Measurements from ENCODE around the gene FCN1.

FCN1 gene

GRCh38 chr9:134912126-134912840 lies 5.4 kb downstream of the FCN1 start:
- Histone ChIP-seq H3K27me3 (ENCODE audit: insufficient read depth, low read length, poor library complexity, severe bottlenecking) (no peaks in the 10 kb centered on the region), H3K4me2 (ENCODE audit: low read depth, low read length, poor library complexity, severe bottlenecking) (no peak overlapping the region), H3K36me3 (ENCODE audit: insufficient read depth, low read length) (no peaks in the 10 kb centered on the region), H3K9me2 (replicated peaks; ENCODE audit: low read depth, low read length) (no peaks in the 10 kb centered on the region), H3K9me3 (ENCODE audit: insufficient read depth, low read depth, low read length) (0 out of 2 replicates have a peak, but pooled peaks cover 5% of the 10 kb centered on the region), H2AFZ (ENCODE audit: low read length) (no peak overlapping the region), H3K4me3 (ENCODE audit: low read length, poor library complexity, severe bottlenecking) (no peak overlapping the region), H3K79me2 (ENCODE audit: insufficient read depth, low read length) (no peaks in the 10 kb centered on the region), H4K20me1 (ENCODE audit: insufficient read depth, low read length, poor library complexity, severe bottlenecking) (no peaks in the 10 kb centered on the region), H3K9ac (ENCODE audit: low read depth, low read length, poor library complexity, severe bottlenecking) (no peak overlapping the region), H3F3A (ENCODE audit: low read depth) (no peaks in the 10 kb centered on the region), H3K4me1 (ENCODE audit: insufficient read depth, low read length, poor library complexity, severe bottlenecking) (no peaks in the 10 kb centered on the region)
- no peak for TF ChIP-seq CTCF (conservative IDR thresholded peaks at IDR 0.05; ENCODE audit: low read length)
- no peak for TF ChIP-seq EZH2phosphoT487 (IDR thresholded peaks at IDR 0.05; ENCODE audit: borderline replicate concordance)

- Histone ChIP-seq H3K4me2 (ENCODE audit: low read depth, low read length, poor library complexity, severe bottlenecking) (no peak overlapping the region), H3K27me3 (ENCODE audit: insufficient read depth, low read length, poor library complexity, severe bottlenecking) (no peaks in the 10 kb centered on the region), H3K9me3 (ENCODE audit: insufficient read depth, low read depth, low read length) (no peaks in the 10 kb centered on the region), H3K79me2 (ENCODE audit: insufficient read depth, low read length) (no peaks in the 10 kb centered on the region), H3K4me3 (ENCODE audit: low read length, poor library complexity, severe bottlenecking) (no peak overlapping the region), H3K9ac (ENCODE audit: low read depth, low read length, poor library complexity, severe bottlenecking) (no peak overlapping the region), H3K36me3 (ENCODE audit: insufficient read depth, low read length) (no peaks in the 10 kb centered on the region), H3F3A (ENCODE audit: low read depth) (no peaks in the 10 kb centered on the region), H4K20me1 (ENCODE audit: insufficient read depth, low read length, poor library complexity, severe bottlenecking) (no peaks in the 10 kb centered on the region), H2AFZ (ENCODE audit: low read length) (no peak overlapping the region), H3K4me1 (ENCODE audit: insufficient read depth, low read length, poor library complexity, severe bottlenecking) (no peaks in the 10 kb centered on the region), H3K9me2 (replicated peaks; ENCODE audit: low read depth, low read length) (no peaks in the 10 kb centered on the region)
- TF ChIP-seq EZH2phosphoT487 (IDR thresholded peaks at IDR 0.05; ENCODE audit: borderline replicate concordance), result no peak
These were observed 7.9 kb downstream of the FCN1 start for GRCh38 chr9:134909511-134910481.

GRCh38 chr9:134908524-134909309 lies 9.0 kb downstream of the FCN1 start:
- Histone ChIP-seq H3K4me2 (ENCODE audit: low read depth, low read length, poor library complexity, severe bottlenecking) (no peak overlapping the region), H3K4me3 (ENCODE audit: low read length, poor library complexity, severe bottlenecking) (no peak overlapping the region), H4K20me1 (ENCODE audit: insufficient read depth, low read length, poor library complexity, severe bottlenecking) (no peaks in the 10 kb centered on the region), H3K36me3 (ENCODE audit: insufficient read depth, low read length) (no peaks in the 10 kb centered on the region), H3F3A (ENCODE audit: low read depth) (no peaks in the 10 kb centered on the region), H2AFZ (ENCODE audit: low read length) (no peak overlapping the region), H3K4me1 (ENCODE audit: insufficient read depth, low read length, poor library complexity, severe bottlenecking) (no peaks in the 10 kb centered on the region), H3K27me3 (ENCODE audit: insufficient read depth, low read length, poor library complexity, severe bottlenecking) (no peaks in the 10 kb centered on the region), H3K9ac (ENCODE audit: low read depth, low read length, poor library complexity, severe bottlenecking) (no peak overlapping the region), H3K9me2 (replicated peaks; ENCODE audit: low read depth, low read length) (no peaks in the 10 kb centered on the region), H3K9me3 (ENCODE audit: insufficient read depth, low read depth, low read length) (no peaks in the 10 kb centered on the region), H3K79me2 (ENCODE audit: insufficient read depth, low read length) (no peaks in the 10 kb centered on the region)
- no peak for TF ChIP-seq CTCF (conservative IDR thresholded peaks at IDR 0.05; ENCODE audit: low read length)

All from Loucy (cell line).